Brain microvascular endothelial cell (primary cell): ENCODE data around the gene HNRNPU.

Experiments used
- DNase-seq: peaks from one replicate; pipeline ENCODE4 v3.0.0-alpha.2; 2020
- H3K27ac ChIP-seq: fragments of 250-450 bp; sonication (Bioruptor Pico); 2 replicates; pipeline ENCODE4 v1.5.1; 2020; ENCODE audit warnings: mild to moderate bottlenecking, moderate library complexity
- H3K27me3 ChIP-seq: fragments of 250-450 bp; sonication (Bioruptor Pico); replicated peaks from 2 replicates; pipeline ENCODE4 v1.5.1; 2020; ENCODE audit warnings: mild to moderate bottlenecking
- H3K36me3 ChIP-seq: fragments of 250-450 bp; sonication (Bioruptor Pico); replicated peaks from 2 replicates; pipeline ENCODE4 v1.5.1; 2020; ENCODE audit warnings: mild to moderate bottlenecking
- H3K4me3 ChIP-seq: 2 replicates; pipeline ENCODE4 v1.5.1; 2011; ENCODE audit warnings: low read depth, mild to moderate bottlenecking, control low read depth, low read length, moderate library complexity
- CTCF ChIP-seq: IDR thresholded peaks from 2 replicates; pipeline ENCODE4 v1.5.1; 2011; ENCODE audit warnings: low read depth, mild to moderate bottlenecking, moderate library complexity, low read length, control low read depth, inconsistent platforms; ENCODE audit errors: missing control alignments
- in situ Hi-C: cut with HindIII; loops from 2 replicates; pipeline ENCODE4 v1.10.0; 2017; ENCODE audit warnings: low sequenced_read_pairs, low pct_ligation_motif_present

HNRNPU gene

GRCh38 chr1:244801246-244801645, 63.1 kb downstream of the HNRNPU start:
- Histone ChIP-seq H3K36me3 (no peaks in the 10 kb centered on the region), H3K4me3 (no peak overlapping the region), H3K27me3 (no peaks in the 10 kb centered on the region), H3K27ac (no peak overlapping the region)
- TF ChIP-seq CTCF, result peak; percentile 75
- in situ Hi-C loops, result no loop called here
- peak; percentile 12 for DNase-seq

- no peak overlapping the region for H3K4me3 ChIP-seq
- H3K36me3 ChIP-seq, result no peaks in the 10 kb centered on the region
- no peak overlapping the region for H3K27ac ChIP-seq
- DNase-seq, result no peak
- no peaks in the 10 kb centered on the region for H3K27me3 ChIP-seq
- TF ChIP-seq CTCF, result no peak
- in situ Hi-C loops, result no loop called here
Observed at GRCh38 chr1:244800821-244801220, 63.5 kb downstream of the HNRNPU start.
